HCEC 1CT (cell line): ENCODE results near the gene TCL1A.
"Not testable (repeated sequence)": the region's sequence is repeated elsewhere in the genome, so short reads cannot be mapped to it uniquely, and the experiment has no call there.

Experiments used
- DNase-seq: peaks from one replicate; pipeline ENCODE4 v3.0.0-alpha.2; 2017

Gene TCL1A

DNA sequence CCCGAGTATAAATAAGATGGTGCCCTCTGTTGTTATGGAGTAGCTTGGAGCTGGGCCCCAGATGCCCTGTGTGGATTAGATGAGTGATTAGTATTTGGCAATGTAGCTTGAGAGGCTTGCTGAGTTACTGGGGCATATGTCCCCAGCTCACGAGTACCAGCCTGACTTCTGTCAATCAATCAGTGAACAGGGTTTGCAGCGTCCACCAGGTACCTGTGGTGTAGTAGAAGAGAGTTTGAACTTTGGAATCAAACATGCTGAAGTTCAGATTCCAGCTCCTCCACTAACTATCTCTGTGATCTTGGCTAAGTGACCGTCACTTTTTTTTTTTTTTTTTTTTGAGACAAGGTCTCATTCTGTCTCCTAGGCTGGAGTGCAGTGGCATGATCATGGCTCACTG is 39.3 kb downstream of the TCL1A start:
- DNase-seq: no peak

DNA sequence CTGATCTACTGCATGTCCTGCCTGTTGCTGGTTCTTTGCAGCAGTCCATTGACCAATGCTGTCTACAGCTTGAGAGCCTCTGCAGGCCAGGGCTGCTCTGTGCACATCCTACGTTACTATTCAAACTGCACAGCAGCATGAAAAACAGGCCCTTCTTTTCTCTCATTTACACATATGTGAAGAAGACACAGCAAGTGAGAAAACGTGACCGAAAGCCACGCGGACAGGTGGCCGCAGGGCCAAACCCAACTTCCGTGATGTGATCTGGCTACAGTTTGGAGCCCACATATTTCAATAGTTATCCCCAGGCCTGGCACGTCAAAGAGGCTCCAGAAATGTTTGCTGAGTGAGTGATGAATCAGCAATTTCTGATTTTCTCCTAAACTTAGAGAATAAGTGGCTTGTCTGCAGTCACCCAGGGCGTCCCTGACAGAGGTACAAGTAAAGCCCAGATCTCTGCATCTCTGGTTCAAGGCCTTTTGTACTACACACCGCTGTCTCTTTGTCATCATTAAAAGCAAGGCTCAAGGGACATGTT is 45.6 kb downstream of the TCL1A start:
- DNase-seq: no peak

DNA sequence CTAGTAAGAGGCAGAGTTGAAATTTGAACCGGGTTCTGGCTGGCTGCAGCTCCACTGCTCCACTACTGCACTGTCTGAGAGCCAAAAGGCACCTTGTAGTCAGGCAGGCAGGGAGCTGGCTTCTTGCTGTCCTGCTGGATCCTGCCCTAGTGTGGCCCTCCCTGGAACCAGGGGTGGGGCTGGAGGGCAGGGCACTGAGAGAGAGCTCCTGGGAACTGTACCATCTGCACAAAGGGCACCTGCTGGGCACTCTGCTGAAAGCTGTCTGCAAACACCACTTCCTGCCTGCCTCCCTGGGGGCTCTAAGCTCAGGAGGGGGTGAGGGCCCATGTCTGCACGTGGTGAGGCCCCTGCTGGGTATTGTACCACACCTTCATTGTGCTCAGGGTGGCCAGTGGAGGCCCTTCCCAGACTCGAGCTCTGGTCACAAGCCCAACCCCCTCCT is 46.7 kb downstream of the TCL1A start:
- no peak for DNase-seq

DNA sequence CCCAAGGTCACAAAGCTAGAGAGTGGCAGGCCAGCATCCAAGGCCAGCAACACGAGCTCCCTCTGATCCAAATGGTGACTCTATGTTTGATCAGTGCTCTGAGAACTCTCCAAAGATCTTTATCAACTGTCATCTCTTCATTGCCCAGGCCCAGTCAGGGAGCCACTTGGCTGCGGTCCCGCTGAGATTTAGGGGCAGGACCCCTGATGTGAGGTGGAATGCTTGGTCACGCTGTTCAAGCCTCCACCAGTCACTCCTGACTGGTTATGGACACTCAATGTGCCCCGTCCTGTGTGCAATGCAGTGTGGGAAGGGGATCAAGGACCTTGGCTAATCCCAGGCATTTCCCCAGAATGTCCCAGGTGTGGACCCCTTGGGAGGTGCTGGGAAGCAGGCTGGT is 47.5 kb downstream of the TCL1A start:
- no peak for DNase-seq

GRCh38 chr14:95665530-95665929 is 48.4 kb downstream of the TCL1A start:
- DNase-seq: not testable (repeated sequence)

DNA sequence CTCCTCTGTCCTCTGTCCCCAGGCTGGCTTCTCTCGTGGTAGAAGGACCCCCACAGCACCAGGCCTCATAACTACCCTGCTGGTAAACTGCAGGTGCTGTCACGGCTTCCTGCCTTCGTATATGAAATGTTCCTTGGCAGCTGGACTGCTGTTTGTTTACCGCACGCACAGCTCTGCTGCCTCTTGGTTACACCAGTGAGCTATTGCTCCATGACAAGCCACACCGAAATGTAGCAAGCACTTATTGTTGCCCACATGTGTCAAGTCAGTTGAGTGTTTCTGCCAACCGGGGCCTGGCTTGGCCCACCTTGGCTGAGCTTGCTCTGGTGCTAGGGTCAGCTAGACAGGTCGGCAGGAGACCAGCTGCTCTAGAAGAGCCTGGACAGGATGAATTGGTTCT is 49.4 kb downstream of the TCL1A start:
- DNase-seq: no peak

DNA sequence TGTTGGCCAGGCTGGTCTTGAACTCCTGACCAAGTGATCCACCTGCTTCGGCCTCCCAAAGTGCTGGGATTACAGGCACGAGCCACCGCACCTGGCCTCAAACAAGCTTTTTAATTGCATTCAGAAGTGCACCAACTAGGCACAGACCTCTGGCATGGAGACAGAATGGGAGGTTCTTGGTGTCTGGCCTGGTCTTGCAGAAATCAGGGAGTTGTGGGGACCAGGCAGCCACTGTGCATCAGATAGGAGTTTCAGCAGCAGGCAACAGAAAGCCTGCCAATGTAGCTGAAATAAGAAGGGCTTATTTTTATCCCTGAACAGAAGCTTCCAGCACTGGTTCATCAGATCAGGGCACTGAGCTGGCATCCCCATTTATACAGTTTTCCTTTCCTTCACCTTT is 49.9 kb downstream of the TCL1A start:
- no peak for DNase-seq

- no peak for DNase-seq
Measured at GRCh38 chr14:95663226-95663797, 50.6 kb downstream of the TCL1A start.

DNA sequence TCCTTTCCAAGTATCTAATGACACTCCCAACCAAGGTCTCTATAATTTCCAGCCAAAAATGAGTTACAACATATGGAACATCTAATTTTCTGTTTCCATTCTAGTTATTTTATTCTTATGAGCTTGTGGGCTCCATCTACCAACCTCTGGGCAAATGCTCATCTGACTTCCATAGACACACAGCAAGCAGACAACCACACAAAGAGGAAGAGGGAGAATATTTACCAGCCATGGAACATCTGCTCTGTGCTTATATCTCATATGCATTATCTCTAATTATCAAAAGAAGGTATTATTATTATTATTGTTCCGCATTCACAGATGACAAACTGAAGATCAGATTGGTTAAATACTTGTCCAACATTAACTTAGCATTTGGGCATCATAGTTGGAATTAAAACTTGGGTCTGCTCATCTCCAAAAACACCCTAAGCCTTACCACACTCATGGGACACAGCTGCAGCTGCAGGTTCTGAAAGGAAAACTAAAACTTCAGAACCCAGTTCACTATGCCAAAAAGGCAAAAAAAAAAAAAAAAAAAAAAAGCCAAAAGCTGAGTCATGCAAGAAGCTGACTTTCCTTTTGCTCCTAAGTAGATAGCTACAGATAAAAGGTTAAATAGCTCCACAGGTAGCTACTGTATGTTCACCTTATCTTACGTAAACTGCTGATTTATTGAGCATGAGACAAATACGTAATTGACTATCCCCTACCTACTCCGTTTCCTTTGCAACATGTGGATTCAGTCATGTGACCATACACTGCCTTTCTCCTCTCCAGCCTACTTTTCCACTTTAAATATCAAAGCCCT is 51.3 kb downstream of the TCL1A start:
- no peak for DNase-seq

- no peak for DNase-seq
Measured at GRCh38 chr14:95660651-95661515, 53.0 kb downstream of the TCL1A start.

DNA sequence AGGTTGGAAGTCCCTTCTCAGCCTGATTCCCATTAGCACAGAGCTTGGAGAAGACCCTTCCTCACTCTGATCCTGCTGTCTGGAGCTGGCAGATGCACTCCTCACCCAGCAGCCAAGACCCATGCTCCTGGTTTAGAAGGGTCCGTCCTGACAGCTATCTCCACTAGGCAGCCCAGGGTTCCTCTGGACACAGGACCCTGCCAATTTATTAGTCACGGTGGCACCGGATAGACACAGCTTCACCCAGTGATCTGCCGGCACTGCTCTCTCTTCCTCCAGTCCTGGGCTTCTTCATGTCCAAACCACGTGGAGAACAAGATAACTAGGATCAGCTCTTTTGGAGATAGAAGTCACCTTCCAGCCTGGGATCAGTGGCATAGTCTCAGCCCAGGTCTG is 53.9 kb downstream of the TCL1A start:
- DNase-seq: no peak
